CD4-positive, alpha-beta T cell treated with Interleukin-10 for 1 hour (primary cell): ENCODE results near the gene RAPGEF1.
"Not testable (repeated sequence)": the region's sequence is repeated elsewhere in the genome, so short reads cannot be mapped to it uniquely, and the experiment has no call there.

Source experiments
- DNase-seq: peaks from one replicate; pipeline ENCODE4 v3.0.0-alpha.2; 2020

The RAPGEF1 gene

GRCh38 chr9:131667576-131667975, 72.3 kb downstream of the RAPGEF1 start:
- peak; percentile 77 for DNase-seq

DNA sequence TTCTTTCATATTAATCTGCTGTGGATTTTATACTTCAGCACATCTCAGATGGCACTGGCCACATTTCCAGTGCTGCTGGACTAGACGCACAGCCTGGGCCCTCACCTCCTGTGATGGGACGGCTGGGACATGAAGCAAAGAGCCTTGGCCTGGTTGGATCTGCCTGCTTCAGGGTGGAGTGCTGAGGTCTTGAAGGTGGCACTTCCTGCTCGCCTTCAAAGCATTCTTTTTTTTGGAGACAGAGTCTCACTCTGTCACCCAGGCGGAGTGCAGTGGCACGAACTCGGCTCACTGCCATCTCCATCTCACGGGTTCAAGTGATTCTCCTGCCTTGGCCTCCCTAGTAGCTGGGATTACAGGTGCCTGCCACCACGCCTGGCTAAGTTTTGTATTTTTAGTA, 73.1 kb downstream of the RAPGEF1 start:
- peak; percentile 69 for DNase-seq

DNA sequence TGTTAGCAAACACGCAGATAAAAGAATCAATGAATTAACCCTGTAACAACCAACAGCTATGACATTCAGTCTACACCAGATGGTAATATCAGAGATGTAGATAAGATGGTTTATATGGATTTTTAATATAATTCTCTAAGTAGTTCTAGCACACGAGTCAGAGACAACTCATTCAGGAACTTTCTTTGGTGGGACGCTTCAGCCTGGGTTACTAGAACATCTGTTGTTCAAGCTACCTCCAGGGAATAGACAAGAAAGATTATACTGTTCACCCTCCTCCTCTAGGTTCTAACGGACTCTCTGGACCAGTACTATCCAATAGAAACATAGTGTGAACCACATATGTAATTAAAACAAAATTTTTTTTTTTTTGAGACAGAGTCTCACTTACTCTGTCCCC, 73.8 kb downstream of the RAPGEF1 start:
- DNase-seq: no peak

- no peak for DNase-seq
Measured at GRCh38 chr9:131663288-131663687, 76.6 kb downstream of the RAPGEF1 start.

DNA sequence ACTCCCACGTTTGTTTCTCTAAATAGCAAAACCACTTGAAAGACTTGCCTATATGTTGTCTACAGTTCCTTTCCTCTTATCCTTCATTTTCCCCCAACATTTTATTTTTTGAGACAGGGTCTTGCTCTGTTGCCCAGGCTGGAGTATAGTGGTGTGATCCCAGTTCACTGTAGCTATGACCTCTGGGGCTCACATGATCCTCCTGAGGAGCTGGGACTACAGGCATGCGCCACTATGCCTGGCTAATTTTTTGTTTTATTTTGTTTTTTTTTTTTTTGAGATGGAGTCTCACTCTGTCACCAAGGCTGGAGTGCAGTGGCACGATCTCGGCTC, 77.6 kb downstream of the RAPGEF1 start:
- not testable (repeated sequence) for DNase-seq

DNA sequence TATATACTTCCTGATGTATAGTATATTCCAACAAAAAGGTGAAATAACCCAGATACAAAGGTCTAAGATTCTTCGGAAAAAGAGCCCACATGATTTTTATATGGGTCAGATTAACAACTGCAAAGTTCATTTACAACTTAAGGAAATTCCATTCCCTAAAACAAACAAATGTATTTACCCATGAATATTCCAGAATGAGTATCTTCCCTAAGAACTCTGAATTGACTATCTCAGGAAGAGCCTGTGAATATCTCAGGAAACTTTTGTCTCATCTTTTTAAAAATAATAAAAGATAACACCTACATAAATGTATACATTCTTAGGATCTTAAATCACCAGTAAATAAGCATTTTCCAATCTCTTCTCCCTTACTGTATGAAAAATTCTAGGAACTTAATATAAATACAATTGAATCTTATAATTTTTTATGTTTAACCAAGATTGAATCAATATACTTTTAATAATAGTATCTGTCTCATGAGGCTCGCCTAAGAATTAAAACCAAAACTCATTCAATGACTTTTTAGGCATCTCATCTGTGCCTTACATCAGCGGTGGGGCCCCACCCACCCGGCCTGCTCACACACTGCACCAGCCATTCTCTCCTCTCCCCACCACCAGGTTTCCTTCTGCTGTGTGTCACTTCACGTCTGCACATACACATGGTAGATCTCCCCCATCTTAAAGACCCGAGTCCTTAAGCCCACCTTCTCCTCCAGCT, 78.1 kb downstream of the RAPGEF1 start:
- DNase-seq: peak; percentile 73

GRCh38 chr9:131660466-131661405, 79.1 kb downstream of the RAPGEF1 start:
- no peak for DNase-seq

GRCh38 chr9:131658377-131659129, 81.3 kb downstream of the RAPGEF1 start:
- DNase-seq: no peak

DNA sequence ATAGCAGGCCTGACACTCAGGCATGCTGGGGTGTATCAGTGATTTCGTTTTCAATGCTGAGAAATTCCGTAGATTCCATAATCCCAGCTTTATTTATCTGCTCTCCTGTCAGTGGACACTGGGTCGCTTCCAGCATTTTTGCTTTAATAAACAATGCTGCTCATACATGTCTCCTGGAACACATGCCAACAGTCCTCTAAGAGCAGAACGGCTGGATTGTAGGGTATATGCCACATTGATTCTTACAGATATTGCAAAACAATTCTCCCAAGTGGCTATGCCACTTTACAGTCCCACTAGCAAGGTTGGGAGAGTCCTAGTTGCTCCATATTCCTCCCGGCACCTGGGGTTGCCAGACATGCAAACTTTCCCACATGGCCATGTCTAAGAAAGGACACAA, 81.9 kb downstream of the RAPGEF1 start:
- no peak for DNase-seq

DNA sequence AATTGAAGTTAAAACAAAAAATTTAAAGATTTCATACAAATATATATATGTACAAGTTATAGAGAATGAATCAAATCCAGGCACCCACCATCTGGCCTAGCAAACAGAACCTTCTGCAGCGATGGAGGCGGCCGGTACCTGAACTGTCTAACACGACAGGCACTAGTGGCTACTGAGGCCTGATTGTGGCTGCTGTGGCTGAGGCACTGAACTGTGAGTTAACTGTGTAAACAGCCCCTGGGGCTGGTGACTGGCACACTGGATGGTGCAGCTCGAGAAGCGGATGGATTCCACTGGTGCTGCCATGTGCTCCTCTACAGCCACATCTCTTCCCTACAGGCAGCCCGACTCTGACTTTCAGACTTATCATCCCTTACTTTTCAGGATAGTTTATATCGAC, 82.4 kb downstream of the RAPGEF1 start:
- no peak for DNase-seq

- peak; percentile 50 for DNase-seq
Measured at GRCh38 chr9:131657037-131657377, 82.9 kb downstream of the RAPGEF1 start.

- DNase-seq: peak; percentile 81
Measured at GRCh38 chr9:131656356-131657036, 83.4 kb downstream of the RAPGEF1 start.

DNA sequence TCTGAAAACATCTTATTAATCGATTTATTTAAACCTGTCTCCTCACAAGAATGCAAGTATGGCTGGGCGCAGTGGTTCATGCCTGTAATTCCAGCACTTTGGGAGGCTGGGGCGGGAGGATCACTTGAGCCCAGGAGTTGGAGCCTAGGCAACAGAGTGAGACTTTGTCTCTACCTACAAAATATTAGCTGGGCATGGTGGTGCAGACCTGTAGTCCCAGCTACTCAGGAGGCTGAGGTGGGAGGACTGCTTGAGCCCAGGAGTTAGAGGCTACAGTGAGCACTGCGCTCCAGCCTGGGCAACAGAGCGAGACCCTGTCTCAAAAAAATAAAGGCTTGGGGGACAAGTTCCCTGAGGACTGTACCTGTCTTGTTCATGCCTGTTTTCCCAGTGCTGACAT, 85.5 kb downstream of the RAPGEF1 start:
- DNase-seq: not testable (repeated sequence)

DNA sequence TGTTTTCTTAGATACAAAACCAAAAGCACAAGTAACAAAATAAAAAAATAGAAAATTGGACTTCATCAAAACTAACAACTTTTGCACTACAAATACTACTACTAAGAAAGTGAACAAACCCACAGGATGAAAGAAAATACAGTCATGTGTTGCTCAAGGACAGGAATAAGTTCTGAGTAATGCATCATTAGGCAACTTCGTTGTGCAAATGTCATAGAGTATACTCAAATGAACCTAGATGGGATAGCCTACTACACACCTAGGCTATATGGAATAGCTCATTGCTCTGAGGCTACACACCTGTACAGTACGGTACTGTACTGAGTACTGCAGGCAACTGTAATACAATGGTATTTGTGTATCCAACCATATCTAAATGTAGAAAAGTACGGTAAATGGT, 88.3 kb downstream of the RAPGEF1 start:
- DNase-seq: no peak

DNA sequence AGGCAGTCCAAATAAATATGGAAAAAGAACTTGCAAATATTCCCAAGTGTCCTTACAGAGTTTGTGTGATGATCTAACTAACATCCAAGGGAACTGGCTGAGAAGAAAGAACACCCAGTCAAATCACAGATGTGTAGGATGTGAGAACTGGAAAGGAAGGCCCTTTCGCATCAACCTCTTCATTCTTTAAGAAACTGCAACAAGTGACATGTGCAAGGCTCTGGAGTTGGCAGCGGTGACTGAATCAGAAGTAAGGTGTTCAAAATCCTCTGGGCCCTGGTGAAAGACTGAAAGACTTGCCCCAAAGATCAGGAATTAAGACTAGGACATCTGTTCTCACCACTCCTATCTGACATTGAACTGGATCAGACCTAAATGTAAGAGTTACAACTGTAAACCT, 88.7 kb downstream of the RAPGEF1 start:
- no peak for DNase-seq

DNA sequence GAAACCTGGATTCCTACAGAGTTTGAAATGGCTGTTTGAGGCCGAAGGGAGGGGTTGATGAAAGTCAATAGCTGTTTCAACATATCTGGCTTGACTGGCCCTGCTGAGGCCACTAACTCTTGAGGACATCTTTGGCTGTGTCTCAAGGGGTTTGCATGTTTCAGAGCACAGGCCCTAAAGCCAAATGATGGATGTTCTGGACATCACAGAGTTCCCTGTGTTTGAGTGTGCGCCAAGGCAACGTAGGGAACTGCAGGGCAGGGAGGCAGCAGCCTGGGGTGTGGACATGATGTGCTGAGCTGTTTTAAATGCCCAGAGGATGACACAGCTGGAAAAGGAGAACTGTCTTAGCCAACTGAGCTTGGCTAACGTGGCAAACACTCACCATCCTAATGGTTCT, 89.6 kb downstream of the RAPGEF1 start:
- DNase-seq: no peak

DNA sequence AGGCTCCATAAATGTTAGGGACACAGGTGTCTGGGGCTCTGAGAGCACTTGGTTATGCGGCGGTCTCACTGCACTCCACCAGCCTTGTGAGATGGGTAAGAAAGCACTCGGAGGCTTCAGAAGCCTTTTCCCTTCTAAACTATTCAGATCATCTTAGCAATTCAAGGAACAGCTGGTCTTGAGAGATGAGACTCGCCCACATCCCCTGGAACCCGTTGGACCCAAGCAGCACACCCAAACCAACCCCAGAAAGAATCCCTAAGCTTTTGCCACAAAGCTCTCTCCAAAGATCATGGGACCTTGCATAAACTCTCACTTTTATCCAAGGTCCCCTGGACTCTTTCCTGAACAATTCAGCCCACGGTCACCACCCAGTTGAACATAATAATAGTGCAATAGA, 90.2 kb downstream of the RAPGEF1 start:
- DNase-seq: no peak

DNA sequence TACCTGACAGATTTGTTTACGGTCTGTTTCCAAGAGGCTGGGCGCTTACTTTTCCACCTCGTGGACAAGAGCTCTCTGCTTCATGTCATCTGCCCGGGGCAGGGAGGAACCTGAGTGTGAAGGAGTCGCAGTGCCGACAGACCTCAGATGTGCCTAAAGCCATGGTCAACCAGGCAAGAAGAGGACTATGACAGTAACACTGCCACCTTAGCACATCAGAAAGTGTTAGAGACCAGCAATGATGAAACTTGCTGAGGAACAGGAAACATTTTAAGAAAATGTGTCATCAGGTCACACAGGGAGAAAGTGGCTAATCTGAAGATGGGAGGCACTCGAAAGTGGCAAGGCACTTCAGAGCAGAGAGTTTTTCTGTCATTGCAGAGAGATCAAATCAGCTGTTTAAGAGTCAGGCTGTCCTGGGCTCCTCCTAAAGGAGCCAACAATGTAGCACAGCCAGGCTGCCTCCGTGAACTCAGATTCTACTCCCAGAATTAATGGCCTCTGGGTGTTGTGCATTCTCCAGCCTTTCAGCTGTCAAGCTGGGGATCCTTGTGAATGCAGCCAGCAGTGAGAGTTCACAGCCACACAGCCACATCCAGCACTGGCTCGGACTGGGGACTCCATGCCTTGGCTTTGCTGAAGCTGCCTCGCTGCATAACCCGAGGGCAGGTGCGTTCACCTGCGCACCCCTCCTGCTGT, 94.6 kb downstream of the RAPGEF1 start:
- DNase-seq: no peak

DNA sequence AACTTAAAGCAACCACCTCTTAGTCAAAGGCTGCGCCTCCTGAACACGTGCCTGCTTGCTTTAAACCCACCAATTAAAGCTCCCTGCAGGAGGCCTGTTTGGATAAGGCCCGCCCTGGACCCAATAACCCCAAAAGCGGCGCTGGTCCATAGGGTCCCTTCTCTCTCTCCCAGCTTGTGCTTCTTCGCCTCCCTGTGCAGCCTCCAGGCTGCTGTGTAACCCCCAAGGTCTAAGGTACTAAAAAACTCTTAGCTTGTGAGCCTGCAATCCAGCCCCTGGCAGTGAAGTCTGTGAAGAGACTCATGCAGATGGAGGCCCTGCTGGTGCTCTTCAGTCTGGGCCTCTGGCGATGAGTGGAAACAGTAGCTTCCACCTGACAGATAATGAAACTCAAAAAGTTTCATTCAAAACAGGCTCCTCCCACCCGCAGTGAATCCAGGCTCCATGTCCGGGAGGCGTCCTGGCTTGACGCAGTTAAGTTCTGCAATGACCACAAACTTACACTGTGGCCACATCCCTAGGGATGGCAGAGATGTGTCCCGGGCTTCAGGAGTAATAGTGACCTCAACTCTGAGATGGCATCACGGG, 97.3 kb downstream of the RAPGEF1 start:
- no peak for DNase-seq

GRCh38 chr9:131641618-131642495, 98.0 kb downstream of the RAPGEF1 start:
- DNase-seq: no peak
